ENCODE results near the gene NAT8L.

Gene NAT8L

DNA sequence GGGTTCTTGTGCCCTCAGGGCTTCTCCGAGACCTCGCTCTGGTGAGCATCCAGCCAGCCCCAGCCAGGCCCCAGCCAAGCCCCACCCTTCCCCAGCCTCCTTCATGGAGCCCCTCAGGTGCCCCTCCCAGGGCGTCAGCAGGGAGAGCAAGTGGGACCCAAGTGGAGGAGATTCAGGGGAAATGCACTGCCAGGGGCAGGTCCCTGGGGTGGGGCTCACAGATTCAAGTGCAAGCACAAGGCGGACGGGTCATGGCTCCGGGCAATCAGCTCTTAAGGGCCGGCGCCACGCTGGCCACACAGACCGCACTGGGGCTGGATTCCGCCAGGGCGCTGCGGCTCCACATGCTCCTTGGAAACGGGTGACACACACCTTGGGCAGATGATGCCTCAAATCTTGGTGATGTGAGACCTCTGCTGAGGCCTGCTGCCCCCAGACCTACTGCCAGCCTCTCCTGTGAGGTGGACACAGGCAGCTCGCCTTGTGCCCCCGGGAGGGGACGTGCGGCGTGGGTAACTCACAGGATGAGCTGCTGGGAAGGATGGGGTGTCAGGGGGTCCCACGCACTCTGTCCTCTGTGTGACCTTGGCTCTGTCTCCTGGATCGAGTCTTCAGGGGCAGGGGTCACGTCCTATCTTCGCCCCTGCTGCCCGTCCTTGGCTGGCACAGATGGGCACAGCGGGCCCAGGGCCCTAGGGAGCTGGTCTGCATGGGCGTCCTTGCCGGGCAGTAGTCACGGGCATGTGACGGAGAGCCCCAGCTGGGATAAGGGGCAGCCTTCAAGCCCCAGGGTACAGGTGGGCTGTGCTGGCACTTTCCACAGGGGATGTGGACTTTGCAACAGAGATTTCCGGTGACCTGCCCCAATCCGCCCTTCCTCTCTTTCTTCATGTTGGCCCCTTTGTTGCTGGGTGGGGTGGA lies 17.1 kb downstream of the NAT8L start:
- DNase-seq (ENCODE audit: low spot score), result no peak

DNA sequence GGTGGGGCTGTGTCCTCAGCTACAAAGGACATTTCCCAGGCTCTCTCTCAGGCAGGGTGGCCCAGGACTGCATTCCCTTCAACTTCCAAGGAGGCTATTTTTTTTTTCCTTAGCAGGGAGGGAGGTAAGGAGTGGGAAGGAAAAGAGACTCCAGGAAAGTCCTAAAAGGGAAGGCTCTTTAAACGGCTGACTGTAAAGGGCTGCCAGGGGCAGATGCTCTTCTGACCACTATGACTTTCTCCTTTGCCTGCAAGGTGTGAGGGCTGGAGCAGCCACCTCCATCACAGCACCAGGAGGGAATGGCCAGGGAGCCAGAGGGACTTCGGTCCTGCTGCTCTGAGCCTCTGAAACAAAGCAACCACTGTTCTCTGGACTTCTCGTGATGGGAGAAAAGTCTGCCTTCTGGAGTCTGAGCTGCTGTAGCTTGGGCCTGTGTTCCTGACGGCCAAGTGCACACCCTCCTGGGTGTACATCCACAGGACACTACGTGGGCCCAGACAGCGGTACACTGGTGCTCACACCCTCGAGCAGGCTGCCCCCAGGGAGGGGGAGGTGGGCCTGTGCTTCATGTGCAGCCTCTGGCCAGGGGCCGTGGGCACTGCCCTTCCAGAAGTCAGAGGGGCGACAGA lies 17.9 kb downstream of the NAT8L start:
- DNase-seq (ENCODE audit: low spot score), result no peak

DNA sequence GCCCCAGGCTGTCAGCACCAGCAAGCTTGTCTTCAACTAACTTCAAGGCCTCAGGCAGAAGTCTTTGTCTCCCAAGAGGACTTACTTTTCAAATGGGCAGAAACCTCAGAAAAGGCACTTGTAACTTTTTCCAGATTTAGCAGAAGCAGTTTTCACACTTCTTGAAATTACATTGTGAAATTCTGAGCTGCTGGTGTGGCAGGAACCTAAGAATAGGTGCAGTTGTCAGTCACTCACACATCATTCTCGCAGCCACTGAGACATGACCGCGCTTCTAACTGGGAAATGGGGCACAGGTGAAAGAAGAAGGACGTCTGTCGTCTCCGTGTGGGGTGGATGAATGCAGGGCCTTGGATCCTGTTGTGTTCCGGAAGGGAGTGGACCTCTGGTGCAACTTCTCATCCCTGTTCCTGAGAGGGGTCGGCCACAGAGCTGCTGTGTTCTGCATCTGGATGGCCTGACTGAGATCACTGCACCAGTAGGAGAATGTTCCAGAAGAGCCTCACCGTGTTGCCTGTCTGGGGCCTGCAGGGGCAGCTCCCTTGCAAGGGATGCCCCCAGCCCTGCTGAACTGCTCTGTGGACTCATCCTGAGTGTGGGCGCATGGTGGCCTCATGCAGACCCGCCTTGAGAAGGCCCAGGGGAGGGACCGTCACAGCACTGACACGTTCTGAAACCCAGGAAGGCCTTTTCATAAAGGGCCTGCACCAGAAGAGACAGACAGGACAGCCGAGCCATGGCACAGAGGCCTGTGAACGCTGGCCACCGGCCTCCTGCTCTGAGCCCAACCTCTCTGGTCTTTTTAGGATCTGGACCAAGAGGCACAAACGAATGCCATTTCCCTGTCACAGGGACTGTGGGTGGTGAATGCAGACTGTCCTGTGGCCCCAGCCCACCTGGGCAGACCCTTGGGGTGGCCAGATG lies 18.7 kb downstream of the NAT8L start:
- no peak for DNase-seq (ENCODE audit: low spot score)

DNA sequence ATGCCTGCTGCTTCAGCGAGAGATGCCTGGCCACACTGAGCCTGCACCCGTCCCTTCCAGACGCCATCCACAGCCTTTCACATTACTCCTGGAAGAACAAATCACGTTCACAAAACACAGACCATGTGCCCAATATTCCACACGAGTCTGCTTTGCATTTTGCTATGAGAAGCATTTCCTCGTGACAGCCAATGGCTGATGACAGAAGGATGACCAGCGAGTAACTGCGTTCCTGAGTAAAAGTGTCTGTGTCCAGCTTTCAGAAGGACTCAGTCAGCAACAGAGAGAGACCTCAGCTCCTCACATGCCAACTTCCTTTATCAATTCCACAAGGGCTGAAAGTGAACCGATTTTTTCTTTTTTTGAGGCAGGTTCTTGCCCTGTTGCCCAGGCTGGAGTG lies 19.5 kb downstream of the NAT8L start:
- DNase-seq (ENCODE audit: low spot score), result no peak

DNA sequence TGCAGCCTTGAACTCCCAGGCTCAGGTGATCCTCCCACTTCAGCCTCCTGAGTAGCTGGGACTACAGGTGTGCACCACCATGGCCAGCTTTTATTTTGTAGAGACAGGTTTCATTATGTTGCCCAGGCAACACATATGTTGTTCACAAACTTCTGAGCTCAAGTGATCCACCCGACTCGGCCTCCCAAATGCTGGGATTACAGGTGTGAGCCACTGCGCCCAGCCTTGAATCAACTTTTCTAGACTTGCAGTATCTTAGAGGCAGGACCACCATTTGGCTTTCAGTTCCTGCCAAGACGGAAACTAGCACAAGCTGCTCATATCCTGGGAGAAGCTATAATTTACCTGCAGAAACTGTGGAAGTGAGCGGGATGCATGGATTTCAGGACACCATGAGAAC lies 19.9 kb downstream of the NAT8L start:
- DNase-seq (ENCODE audit: low spot score), result no peak

DNA sequence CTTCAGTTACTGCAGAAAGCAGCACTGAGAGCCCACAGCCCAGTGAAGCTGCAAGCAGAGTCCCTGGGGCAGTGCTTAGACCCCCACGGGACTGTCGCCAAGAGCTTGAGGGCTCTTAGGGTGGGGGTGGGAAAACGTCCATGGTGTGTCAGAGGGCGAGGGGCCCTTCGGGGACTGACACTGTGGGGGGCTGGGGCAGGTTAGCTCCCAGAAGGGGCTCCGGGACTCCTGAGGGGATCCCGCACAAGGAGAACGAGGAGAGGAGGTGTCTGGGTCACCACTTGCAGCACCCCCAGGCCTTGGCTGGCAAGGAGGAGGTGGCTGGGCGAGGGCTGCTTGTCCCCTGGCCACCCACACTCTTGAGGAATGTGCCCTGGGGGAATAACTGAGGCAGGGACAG lies 20.8 kb downstream of the NAT8L start:
- no peak for DNase-seq (ENCODE audit: low spot score)

DNA sequence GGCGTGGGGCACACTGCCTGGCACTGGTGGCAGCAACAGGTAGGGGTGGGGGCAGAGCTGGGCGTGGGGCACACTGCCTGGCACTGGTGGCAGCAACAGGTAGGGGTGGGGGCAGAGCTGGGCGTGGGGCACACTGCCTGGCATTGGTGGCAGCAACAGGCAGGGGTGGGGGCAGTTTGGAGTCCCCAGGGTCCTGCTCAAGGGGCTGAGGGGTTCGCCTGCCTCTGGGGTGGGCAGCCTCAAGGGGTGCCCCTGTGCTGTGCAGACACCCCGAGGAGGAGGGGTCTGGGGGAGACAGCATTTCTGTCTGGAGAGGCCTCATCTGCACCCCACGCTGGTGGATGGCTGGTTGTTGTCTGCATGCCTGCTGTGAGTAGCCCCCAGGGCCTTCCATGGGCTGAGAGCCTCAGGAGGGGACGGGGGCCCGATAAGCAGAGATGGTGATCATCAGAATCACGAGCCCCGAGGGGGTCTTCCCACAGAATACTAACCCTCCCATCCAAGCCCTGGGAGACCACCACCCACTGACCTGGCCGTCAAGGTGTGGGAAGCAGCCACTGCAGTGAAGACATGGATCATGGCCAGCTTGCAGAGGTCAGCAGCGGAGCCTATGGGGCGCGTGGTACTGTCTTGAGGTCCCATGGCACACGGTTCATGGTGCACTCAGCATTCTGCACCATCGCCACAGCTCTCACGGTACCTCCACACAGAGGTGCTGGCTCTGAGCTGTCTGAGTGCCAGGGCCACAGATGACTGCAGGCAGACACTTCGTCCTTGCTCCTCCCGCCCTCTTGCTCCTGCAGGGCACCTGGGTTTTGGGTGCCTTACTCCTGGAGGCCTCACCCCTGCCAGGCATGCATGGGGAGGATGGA lies 21.5 kb downstream of the NAT8L start:
- no peak for DNase-seq (ENCODE audit: low spot score)

DNA sequence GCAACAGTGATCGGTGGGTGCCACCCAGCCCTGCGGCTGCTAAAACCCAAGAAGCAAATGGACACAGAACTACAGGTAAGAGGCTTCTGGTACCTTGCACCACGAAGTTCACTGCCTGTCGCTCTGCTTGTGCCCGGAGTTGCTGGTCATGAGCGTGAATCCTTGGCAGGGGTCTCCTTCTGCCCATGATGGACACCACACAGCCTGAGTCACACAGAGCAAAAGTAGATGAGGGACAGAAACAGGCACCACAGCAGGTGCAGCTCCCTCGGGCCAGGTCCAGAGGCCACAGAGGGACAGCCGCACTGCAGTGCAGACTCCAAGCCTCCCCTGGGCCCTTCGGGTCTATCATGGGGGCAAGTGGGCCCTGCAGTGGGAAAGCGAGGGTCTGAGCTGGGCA lies 22.4 kb downstream of the NAT8L start:
- DNase-seq (ENCODE audit: low spot score), result no peak

DNA sequence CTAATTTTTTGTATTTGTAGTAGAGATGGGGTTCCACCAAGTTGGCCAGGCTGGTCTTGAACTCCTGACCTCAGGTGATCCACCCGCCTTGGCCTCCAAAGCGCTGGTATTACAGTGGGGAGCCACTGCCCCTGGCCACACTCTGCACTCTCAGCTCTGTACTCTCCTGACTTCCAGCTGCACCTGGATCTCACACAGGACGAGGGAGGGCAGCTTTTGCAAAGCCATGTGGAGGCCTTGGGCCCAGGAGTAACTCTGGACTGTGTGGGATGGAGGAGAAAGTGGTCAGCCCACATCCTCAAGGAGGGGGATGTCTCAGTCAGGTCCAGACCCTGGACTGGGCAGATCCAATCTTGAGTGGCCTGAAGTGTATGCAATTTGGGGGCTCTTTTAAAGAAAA lies 23.0 kb downstream of the NAT8L start:
- no peak for DNase-seq (ENCODE audit: low spot score)

DNA sequence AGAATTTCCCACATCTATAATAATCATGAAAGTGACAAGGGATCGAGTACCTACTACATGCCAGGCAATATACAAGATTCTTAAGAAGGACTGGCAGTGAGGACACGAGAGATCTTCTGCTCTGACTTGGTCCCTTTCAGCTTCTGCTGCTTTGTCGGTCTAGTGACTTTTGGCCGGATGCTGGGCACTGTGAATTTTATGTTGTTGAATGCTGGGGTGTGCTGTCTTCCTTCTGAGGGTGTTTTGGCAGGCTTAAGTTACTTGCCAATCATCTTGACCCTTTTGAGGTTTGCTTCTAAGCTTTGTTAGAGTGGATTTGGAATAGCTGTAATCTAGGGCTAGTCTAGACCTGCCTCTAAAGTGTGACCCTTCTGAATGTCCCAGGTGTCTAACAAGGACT lies 23.5 kb downstream of the NAT8L start:
- DNase-seq (ENCODE audit: low spot score), result no peak

DNA sequence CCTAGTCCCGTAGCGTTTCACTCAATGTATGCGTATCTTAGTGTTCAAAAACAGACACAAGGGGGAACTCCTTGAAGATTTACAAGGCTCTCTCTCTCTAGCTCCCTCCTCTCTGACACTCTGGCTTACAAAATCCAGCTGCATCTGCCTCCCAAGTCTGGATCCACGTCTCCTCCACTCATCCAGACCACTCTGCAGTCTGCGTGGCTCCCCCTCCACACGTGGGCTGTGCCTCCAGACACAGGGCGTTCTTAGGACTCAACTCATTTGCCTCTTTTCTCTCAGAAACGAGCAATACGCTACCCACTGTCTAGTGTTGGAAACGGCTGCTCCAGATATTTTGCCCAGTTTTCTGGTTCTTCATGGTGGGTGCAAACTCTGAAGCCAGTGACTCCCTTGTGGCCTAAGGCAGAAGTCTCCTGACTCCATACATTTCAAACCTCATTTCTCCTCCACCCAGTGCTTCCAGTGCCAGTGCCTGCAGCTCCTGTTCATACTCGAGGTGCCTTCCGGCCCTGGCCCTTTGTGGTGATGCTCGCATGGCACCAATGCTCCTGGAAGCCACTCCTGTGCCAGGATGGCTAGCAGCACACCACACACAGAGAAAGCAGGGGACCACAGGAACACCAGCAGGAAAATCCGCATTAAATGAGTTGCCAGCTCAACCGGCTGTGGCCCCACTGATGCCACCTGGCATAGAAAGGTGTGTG lies 24.1 kb downstream of the NAT8L start:
- DNase-seq (ENCODE audit: low spot score), result no peak

DNA sequence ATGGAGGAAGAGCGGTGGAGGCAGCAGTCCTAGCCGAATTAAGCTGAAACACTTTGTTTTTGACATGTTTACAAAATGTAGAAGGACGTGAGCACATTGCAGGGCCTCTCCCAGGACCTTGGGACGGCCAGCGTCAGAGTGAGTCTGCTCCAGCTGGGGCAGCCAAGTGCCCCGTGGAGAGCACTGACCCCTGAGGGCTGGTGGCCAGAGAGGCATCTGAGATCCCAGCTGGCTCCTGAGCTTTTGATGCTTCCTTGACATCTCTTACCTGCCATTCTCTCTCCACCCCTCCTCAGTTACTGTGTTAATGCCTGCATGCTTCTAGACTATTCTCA lies 24.7 kb downstream of the NAT8L start:
- no peak for DNase-seq (ENCODE audit: low spot score)

DNA sequence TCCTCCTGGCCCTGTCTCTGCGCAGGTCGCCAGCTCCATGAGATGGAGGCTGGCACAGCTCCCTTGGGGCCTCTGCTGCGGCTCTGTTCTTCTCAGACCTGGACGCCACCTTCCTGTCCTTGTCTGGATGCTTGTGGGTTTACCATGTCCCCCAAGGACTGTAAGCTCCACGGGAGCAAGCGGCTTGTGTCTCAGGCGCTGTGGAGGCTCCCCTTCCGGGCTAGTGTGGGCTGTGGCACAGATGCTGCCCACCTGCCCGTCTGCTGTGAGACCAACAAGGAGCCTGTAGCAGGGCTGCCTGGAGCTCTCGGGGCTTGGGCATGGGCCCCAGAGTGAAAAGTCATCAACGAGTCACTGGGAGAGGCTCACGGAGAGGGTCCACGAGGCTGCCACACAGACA lies 25.2 kb downstream of the NAT8L start:
- no peak for DNase-seq (ENCODE audit: low spot score)

DNA sequence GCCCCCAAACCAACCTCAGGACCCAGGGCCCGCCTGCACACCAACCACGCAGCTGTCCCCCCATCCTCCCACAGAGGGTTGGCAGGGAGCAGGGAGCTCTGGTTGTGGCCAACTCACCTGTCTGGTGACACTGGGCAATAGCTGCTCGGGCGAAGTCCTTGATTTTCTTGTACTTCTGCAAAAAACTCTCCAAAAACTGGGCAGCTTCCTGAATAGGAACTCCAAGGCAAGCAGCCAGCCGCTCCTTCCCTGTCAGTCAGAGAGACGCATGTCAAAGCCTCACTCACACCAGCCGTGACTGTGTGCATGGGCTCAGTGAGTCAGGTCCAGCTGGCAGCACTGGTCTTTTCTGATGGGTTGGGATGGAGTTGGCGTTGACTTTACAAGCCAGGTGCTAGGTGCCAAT lies 26.4 kb downstream of the NAT8L start:
- DNase-seq (ENCODE audit: low spot score), result no peak

DNA sequence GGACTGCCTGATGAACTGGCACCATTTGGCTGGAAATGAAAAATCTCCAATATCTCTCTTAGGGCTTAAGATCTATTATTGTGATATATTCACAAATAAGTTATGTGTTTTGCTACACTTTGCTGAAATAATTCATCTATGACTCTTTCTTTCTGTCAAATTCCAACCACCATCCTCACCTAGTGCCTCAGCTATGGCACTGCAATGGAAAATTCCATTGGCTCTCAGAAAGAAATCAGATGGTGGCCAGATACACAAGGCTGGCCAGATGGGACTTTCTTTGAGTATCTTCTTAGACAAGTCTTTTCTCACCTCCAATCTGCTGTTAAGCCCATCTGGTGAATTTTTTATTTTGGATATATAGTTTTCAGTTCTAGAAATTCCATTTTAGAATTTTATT lies 28.0 kb downstream of the NAT8L start:
- no peak for DNase-seq (ENCODE audit: low spot score)

DNA sequence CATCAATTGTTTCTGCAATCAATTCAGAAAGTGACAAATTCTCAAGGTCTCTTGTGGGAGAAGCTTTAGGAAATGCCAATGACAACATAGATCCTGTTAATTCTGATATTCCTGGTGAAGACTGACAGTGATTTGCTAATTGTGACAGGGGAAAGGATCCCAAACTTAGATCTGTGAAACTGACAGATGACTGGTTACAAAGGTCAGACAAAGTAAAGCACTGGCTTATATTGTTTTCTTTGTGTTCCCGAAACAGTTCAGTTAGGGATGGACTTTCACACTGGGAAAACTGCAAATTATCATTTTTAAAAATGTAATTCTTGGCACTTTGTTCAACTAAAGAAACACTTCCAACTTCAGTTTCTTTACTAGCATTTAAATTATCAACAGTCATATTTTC lies 30.1 kb downstream of the NAT8L start:
- no peak for DNase-seq (ENCODE audit: low spot score)

DNA sequence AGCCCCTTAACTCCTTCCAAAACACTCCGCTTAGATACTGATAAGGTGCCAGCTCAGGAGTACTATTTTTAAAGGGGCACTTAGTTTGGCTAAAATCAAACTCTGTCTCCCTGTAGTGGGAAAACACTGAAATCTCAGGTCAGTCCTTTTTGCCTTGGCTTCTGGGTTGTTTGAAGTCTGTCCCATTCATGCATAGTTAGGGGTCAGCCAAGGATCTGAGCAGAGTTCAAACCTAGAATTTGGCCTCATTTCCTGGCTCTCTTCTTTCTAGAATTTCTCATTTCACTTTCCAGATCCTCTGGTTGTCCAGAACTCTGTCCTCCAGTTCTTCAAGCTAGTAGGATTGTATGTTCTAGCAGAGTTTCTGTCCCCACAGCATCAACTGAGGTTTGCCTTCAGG lies 31.5 kb downstream of the NAT8L start:
- DNase-seq (ENCODE audit: low spot score), result no peak

DNA sequence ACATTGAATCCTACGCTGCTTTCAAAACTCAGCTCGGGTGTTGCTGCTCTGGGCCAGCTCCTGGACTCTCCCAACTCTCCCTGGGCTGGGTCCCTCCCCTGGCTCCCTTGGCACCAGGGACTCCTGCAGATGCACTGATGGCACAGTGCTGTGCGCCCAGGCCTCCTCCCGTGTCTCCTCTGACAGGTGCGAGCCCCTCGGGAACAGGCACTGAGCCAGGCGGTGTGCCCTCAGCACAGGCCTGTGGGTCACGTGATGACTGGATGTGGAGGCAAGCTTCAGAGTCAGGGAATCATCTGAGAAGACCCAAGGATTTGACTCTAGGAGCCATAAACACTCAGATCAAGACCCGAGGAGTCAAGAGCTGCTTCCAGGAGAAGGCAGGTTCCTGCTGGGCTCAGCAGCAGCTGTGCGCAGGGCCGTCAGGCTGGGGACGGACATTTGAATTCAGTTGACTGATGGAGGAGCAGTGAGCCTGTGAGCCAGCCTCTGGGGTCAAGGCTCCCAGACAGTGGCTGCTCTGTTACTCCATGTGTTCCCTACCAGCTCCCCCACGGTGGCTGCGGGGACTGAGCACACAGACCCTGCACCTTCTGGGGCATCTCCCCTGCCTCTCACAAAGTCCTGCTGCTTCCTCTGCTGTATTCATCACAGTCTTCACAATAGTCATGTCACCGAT lies 33.0 kb downstream of the NAT8L start:
- no peak for DNase-seq (ENCODE audit: low spot score)

DNA sequence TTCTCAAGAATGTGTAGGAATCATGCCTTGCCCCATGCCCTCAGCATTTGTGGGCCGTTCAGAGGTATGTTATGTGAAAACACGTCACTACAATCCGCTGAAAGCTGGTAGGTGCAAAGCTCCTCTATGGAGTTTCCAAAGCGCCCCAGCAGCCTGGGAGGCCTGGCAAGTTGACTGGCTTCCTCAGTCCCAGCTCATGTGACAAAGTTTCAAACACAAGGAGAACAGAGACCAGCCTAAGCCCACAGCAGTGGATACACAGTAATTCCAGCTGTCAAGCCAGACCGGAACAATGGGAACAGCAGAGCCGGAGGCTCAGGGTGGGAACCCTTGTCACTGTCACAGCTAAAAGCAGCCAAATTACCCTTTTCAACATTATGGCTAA lies 33.5 kb downstream of the NAT8L start:
- no peak for DNase-seq (ENCODE audit: low spot score)

DNA sequence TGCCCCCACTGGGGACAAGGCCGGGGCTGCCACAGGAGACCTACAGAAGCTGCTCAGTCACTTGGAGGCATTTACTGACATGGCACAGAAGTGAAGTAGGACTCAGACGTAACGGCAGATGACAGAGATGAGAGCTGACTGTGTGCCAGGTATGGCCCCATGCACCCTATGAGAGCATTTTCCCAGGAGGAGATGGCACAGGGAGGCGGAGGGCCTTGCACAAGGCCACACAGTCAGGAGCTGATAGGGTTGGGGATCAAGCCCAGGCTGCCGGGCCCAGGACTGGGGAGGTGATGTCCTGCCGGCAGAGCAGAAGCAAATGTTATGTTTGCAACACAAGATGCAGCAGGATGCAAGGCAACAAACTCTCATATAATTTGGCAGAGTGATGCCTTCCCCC lies 34.1 kb downstream of the NAT8L start:
- DNase-seq (ENCODE audit: low spot score), result no peak

DNA sequence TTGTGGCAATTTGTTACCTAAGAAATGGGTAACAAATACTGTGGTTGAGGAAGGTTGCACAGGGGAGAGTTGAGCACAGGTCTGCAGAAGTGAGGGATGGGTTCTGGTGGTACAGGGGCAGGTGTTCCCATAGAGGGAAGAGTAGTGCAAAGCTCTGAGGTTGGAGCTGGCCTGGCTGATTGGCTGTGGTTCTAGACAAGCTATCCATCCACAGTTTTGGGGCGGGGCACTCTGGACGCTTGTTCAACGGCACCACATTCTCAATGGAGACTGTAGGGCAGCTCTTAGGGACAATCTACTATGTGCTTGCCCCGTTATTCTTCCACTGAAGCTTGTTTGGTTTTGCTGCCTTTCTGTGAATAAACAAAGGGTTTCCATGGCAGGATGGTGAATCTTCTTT lies 35.4 kb downstream of the NAT8L start:
- DNase-seq (ENCODE audit: low spot score), result no peak

All from AG20443 (cell line).